Upper lobe of left lung (tissue), 6 donors: ENCODE results near the gene ALG9. TPM values are rescaled to one million over a fixed set of nuclear protein-coding genes. Genes with fewer than 3 reads are reported as not detected.
A peak's percentile ranks its signal among the peaks of the same experiment; 100 is the strongest.

Experiments
- ATAC-seq, 2 donors: fragments of 200-7000 bp; cut with Tn5 transposase; one replicate each; pipeline ENCODE4 v1.9.1; 2022; ENCODE audit warnings: mild to moderate bottlenecking in 2 of 2, moderate library complexity in 2 of 2; ENCODE audit not compliant: low FRiP score in 2 of 2
- DNase-seq, 2 donors: peaks; one replicate each; pipeline ENCODE4 v3.0.0-alpha.2; 2019 to 2020
- H3K27ac ChIP-seq, 4 donors: fragments of 200-600 bp; sonication (generic); one replicate each; pipeline ENCODE4 v1.5.1; 2016 to 2019
- H3K27me3 ChIP-seq, 4 donors: fragments of 200-600 bp; sonication (generic); one replicate each; pipeline ENCODE4 v1.5.1; 2017 to 2019
- H3K36me3 ChIP-seq, 4 donors: fragments of 200-600 bp; sonication (generic); one replicate each; pipeline ENCODE4 v1.5.1; 2016 to 2019
- H3K4me1 ChIP-seq, 4 donors: fragments of 200-600 bp; sonication (generic); one replicate each; pipeline ENCODE4 v1.5.1; 2018 to 2019
- H3K4me3 ChIP-seq, 4 donors: fragments of 200-600 bp; sonication (generic); one replicate each; pipeline ENCODE4 v1.5.1; 2017 to 2019; ENCODE audit warnings: mild to moderate bottlenecking in 2 of 4, moderate library complexity in 1 of 4
- H3K9me3 ChIP-seq, 4 donors: fragments of 200-600 bp; sonication (generic); one replicate each; pipeline ENCODE4 v1.5.1; 2018 to 2019
- EP300 ChIP-seq, 4 donors: sonication (generic); formaldehyde crosslinking; IDR thresholded peaks; one replicate each; pipeline ENCODE4 v1.5.1; 2017; ENCODE audit warnings: antibody characterized with exemption in 4 of 4, control low read depth in 2 of 4
- POLR2A ChIP-seq, 4 donors: fragments of 450-650 bp; IDR thresholded peaks; one replicate each; pipeline ENCODE4 v1.5.1; 2016 to 2017; ENCODE audit warnings: antibody characterized with exemption in 4 of 4, mild to moderate bottlenecking in 2 of 4
- POLR2AphosphoS5 ChIP-seq, 2 donors: sonication (generic); formaldehyde crosslinking; IDR thresholded peaks; one replicate each; pipeline ENCODE4 v1.5.1; 2017; ENCODE audit warnings: antibody characterized with exemption in 2 of 2
- WGBS, 2 donors: methylation state at CpG; one replicate each; pipeline ENCODE4 v1.1.5; 2017 to 2018; 5-methylcytosine and 5-hydroxymethylcytosine counted together
- total RNA-seq, 6 donors: library from RNA; depleted of rRNA in 4 of 6; stranded (reverse); fragments of >200 nt in 4 of 6; gene quantifications; one replicate each; pipeline versions ENCODE4 v1.1.0 to v1.2.1, GENCODE V29; 2016 to 2021
- TF ChIP-seq, protein P1 (sequence below), 6 experiments: fragments of 450-650 bp in 4 of 6; fragments of 200-600 bp in 2 of 6; sonication (generic) in 2 of 6; IDR thresholded peaks; one replicate each; pipeline ENCODE4 v1.5.1; 2016 to 2019; ENCODE audit warnings: antibody characterized with exemption in 6 of 6
- donor health status: DM: no; HTN: no; CAD: no; lungs with moderate emphysema.
- donor health status: DM: no; HTN: yes; CAD: no; lungs with severe emphysema.

The ALG9 gene
- total RNA-seq, 6 donors from 2014 or later: 15.7 to 34.8 (median 20.9) TPM

DNA sequence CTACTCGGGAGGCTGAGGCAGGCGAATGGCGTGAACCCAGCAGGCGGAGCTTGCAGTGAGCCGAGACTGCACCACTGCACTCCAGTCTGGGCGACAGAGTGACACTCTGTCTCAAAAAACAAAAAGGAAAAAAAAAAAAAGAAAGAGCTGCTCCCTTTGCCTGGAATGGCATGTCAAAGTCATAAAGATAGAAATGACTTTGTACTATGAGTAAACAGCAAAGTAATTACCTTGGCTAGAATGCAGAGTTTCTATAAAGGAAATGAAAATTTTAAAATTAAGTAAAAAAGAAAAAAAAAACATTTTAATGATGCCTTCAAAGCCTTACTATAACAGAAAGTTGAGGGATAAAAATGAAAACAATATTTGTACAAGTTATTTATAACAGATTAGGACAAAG, 115.3 kb downstream of the ALG9 start:
- Histone ChIP-seq H3K4me3 (no peak overlapping the region), H3K9me3 (no peaks in the 10 kb centered on the region), H3K27ac (no peak overlapping the region), H3K27me3 (no peaks in the 10 kb centered on the region), H3K36me3 (peaks cover 39 to 99% (median 71%) of the 10 kb centered on the region in 4 donors), H3K4me1 (no peaks in the 10 kb centered on the region)
- no peak for TF ChIP-seq POLR2A (IDR thresholded peaks at IDR 0.05)
- TF ChIP-seq POLR2AphosphoS5 (IDR thresholded peaks at IDR 0.05): no peak
- TF ChIP-seq, protein P1, sequence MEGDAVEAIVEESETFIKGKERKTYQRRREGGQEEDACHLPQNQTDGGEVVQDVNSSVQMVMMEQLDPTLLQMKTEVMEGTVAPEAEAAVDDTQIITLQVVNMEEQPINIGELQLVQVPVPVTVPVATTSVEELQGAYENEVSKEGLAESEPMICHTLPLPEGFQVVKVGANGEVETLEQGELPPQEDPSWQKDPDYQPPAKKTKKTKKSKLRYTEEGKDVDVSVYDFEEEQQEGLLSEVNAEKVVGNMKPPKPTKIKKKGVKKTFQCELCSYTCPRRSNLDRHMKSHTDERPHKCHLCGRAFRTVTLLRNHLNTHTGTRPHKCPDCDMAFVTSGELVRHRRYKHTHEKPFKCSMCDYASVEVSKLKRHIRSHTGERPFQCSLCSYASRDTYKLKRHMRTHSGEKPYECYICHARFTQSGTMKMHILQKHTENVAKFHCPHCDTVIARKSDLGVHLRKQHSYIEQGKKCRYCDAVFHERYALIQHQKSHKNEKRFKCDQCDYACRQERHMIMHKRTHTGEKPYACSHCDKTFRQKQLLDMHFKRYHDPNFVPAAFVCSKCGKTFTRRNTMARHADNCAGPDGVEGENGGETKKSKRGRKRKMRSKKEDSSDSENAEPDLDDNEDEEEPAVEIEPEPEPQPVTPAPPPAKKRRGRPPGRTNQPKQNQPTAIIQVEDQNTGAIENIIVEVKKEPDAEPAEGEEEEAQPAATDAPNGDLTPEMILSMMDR (IDR thresholded peaks at IDR 0.05): no peak
- no peak for TF ChIP-seq EP300 (IDR thresholded peaks at IDR 0.05)
- 89 to 95% methylated on average over 6 of the region's 6 CpGs for WGBS, 2 donors
- ATAC-seq: no peak
- DNase-seq: no peak

DNA sequence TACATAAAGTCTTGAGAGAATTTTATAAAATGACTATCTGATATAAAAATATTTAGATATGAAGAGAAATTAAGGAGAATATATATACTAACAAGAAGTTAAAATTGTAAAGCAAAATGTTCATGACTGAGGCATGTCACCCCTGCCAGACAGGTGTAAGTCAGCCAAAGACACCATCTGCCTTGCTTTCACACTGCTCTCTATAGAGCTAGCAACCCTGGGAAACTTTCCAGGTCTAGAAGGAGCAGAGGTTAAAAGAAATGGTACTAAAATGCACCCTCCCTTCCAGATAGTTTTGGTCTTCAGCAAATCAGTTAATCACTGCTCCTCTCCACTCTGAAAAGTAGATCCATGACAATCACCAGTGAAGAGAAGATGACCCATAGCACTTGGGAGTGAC, 121.7 kb downstream of the ALG9 start:
- H3K27ac ChIP-seq: no peak overlapping the region
- H3K4me3 ChIP-seq: no peak overlapping the region
- H3K9me3 ChIP-seq: no peaks in the 10 kb centered on the region
- H3K27me3 ChIP-seq: no peaks in the 10 kb centered on the region
- H3K4me1 ChIP-seq: peaks cover 0 to 5% (median 0%) of the 10 kb centered on the region in 4 donors
- DNase-seq: no peak
- H3K36me3 ChIP-seq: peaks cover 20 to 99% (median 52%) of the 10 kb centered on the region in 4 donors
- ATAC-seq: no peak
- TF ChIP-seq, protein P1 (IDR thresholded peaks at IDR 0.05): no peak
- TF ChIP-seq POLR2AphosphoS5 (IDR thresholded peaks at IDR 0.05) (no peak), EP300 (IDR thresholded peaks at IDR 0.05) (no peak), POLR2A (IDR thresholded peaks at IDR 0.05) (no peak)

DNA sequence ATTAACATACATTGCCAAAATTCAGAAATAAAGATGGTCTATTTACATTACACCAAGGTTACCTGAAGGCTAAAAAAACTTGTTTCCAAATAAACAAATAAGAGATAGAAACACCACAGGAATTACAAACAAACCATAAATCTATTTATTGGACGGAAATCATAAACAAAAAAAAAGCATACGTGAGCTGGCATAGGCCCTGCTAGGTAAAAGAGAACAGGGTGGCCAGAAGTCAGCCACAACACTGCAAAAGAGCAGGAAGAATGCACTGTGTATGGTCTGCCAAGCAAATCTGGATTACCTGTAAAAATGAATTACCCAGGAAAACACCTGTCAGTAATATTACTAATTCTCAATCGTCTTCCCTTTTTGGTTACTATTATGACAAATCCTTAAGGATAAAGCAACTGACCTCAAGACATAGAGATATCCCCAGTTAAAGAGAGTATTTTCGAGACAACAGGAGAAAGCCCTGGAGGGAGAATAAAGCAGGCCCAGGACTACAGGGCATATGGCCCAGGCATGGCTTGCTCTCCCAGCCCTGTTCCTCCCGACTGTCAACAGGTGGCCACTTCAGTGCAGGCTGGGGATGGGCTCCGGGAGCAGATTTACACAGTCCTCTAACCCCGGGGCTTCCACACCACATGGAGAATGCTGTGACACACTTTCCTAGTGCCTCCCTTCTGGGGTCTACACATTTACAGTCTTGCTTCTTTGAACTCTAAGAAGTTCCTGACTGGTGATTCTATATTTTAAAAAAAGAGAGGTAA, 123.2 kb downstream of the ALG9 start:
- Histone ChIP-seq H3K27ac (peak overlapping the region in 1 of 4 donors; percentile 19), H3K36me3 (peaks cover 15 to 99% (median 46%) of the 10 kb centered on the region in 4 donors), H3K4me3 (no peak overlapping the region), H3K27me3 (no peaks in the 10 kb centered on the region), H3K4me1 (peaks cover 0 to 8% (median 0%) of the 10 kb centered on the region in 4 donors), H3K9me3 (no peaks in the 10 kb centered on the region)
- DNase-seq (no peak), ATAC-seq (peak in 1 of 2 donors; percentile 23)
- 84 to 93% methylated on average over 7 of the region's 7 CpGs for WGBS, 2 donors
- TF ChIP-seq POLR2AphosphoS5 (IDR thresholded peaks at IDR 0.05) (no peak), POLR2A (IDR thresholded peaks at IDR 0.05) (no peak), EP300 (IDR thresholded peaks at IDR 0.05) (no peak)
- TF ChIP-seq, protein P1 (IDR thresholded peaks at IDR 0.05): no peak

DNA sequence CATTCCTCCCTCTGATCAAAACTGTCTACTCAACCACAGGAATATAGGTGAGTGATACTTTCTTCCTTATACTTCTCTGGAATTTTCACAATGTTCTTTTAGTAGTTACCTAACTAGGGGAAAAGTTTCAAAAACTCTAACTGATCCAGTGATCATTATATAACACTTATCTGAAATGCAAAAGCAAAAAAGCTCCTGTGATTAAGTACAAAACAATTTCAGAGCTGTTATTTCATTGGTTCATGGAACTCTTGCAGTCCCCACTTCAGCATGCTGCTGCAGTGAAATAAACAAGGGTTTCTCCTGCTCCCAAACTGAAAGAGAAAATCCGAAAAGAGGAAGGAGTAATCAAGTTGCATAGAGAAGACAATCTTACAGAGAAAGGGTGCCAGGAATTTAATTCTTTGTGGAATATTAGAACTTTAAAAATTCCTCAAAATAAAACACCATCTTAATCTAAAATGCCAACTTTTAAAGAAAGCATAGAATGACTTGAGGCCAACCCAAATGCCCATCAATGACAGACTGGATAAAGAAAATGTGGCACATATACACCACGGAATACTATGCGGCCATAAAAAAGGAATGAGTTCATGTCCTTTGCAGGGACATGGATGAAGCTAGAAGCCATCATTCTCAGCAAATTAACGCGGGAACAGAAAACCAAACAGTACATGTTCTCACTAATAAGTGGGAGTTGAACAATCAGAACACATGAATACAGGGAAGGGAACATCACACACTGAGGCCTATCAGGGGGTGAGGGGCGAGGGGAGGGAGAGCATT, 125.5 kb downstream of the ALG9 start:
- H3K4me3 ChIP-seq: no peak overlapping the region
- H3K27ac ChIP-seq: peak overlapping the region; percentile 3 to 44 (median 23)
- DNase-seq (no peak), ATAC-seq (no peak)
- no peaks in the 10 kb centered on the region for H3K27me3 ChIP-seq
- no peaks in the 10 kb centered on the region for H3K9me3 ChIP-seq
- H3K36me3 ChIP-seq: peaks cover 7 to 97% (median 32%) of the 10 kb centered on the region in 4 donors
- peaks cover 0 to 8% (median 0%) of the 10 kb centered on the region in 4 donors for H3K4me1 ChIP-seq
- TF ChIP-seq POLR2A (IDR thresholded peaks at IDR 0.05) (no peak), EP300 (IDR thresholded peaks at IDR 0.05) (no peak), POLR2AphosphoS5 (IDR thresholded peaks at IDR 0.05) (no peak)
- TF ChIP-seq, protein P1 (IDR thresholded peaks at IDR 0.05): no peak
- 87 to 89% methylated on average over 6 of the region's 6 CpGs for WGBS, 2 donors
